T-helper 2 cell (primary cell): Measurements from ENCODE around the gene CLDN9.
A peak's percentile ranks its signal among the peaks of the same experiment; 100 is the strongest.

Experiments used
- DNase-seq, 5 experiments: peaks; one replicate each; pipeline versions ENCODE4 v3.0.0 to v3.0.0-alpha.2; 2012 to 2022

Gene CLDN9

DNA sequence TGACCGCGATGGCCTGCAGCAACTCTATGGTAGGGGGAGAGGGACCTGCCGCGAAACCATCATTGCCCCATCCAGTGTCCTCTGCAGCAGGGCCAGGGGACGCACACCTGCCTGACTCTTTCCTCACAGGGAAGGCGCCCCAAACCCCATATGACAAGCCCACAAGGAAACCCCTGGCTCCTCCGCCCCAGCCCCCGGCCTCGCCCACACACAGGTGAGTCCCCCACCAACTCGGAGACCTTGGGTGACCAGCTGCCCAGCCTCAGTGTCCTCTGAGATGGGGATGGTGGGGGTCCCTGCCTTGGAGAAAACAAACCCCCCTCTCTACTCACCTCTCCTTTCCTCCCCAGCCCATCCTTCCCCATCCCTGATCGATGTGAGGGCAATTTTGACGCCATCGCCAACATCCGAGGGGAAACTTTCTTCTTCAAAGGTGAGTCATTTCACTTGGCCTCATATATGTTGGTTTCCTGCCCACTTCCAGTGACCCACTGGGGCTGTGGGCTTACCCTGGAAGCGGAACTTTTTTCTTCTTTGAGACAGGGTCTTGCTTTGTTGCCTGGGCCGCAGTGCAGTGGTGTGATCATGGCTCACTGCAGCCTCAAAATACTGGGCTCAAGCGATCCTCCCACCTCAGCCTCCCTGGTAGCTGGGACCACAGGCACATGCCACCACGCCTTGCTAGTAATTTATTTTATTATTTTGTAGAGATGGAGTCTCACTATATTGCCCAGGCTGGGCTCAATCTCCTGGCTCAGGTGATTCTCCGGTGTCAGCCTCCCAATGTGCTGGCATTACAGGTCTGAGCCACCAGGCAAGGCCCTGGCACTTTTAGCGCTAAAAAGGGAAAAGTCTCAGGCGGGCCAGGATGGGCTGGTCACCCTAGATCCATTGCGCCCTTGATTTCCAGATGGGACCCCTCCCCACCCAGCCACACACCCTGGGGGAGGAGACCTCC is 44.7 kb downstream of the CLDN9 start:
- DNase-seq, result peak in 1 of 5 experiments; percentile 73

GRCh38 chr16:3058139-3059030 is 45.7 kb downstream of the CLDN9 start:
- DNase-seq, result peak in 2 of 5 experiments; percentile 41 to 77

GRCh38 chr16:3059041-3059722 is 46.5 kb downstream of the CLDN9 start:
- DNase-seq, result peak; percentile 80 to 86 (median 81)

GRCh38 chr16:3059723-3060242 is 47.1 kb downstream of the CLDN9 start:
- no peak for DNase-seq

DNA sequence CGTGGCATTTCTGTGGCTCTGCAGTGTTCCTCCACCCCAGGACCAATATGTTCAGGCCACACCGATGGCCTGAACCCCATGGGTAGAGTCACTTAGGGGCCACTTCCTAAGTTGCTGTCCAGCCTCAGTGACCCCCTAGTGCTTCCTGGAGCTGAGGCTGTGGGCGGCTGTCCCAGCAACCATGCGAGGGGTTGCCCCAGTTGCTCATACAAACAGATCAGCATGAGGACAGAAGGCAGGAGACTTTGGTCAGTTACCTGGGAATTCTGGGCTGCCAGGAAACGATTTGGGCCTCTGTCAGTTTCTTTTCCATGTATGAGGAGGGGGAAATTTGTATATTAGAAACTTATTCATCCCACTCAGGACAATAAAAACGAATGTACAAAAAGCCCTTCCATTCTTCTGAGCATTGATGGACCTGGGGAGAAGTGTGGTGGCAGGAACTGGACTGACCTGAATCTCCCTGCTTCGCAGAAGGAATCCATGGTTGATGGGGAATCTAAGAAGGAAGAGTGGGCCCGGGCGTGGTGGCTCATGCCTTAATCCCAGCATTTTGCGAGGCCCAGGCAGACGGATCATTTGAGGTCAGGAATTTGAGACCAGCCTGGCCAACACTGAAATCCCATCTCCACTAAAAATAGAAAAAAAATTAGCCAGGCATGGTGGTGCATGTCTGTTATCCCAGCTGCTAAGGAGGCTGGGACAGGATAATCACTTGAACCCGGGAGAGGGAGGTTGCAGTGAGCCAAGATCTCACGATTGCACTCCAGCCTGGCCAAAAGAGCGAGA is 47.8 kb downstream of the CLDN9 start:
- DNase-seq, result no peak

GRCh38 chr16:3062553-3062952 is 49.8 kb downstream of the CLDN9 start:
- DNase-seq, result no peak

DNA sequence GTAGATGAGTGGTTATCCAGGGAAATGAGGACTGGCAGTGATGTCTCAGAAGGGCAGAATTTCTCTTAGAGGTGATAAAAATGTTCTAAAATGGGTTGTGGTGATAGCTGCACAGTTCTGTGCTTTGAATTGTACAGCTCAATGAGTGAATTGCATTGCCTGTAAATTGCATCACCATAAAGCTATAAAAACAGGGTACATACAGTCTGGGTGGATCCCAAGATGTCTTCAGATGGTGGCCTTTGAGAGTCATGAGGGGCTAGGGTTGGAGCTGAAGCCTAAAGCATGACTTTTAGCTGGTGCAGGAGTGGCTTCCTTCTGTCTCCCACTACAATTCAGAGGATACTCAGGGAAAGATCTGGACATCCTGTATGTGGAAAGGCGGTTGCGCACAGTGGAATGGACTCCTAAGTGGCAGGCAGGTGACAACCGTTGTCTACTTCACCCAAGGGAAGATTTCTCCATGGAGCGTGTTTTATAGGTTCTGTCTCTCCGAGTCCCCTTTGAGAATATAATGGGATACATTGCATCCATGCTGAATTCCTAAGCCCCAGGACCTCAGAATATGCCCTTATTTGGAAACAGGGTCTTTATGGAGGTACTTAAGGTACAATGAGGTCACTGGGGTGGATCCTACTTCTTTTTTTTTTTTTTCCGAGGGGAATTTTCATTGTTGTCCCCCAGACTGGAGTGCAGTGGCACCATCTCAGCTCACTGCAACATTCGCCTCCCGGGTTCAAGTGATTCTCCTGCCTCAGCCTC is 51.1 kb downstream of the CLDN9 start:
- DNase-seq, result no peak
